HG03175 (cell line): ENCODE measurements around the gene AFF3.

ENCODE experiments used
- ATAC-seq: cut with Tn5 transposase; IDR thresholded peaks from one replicate; pipeline ENCODE4 v1.9.1; 2021; ENCODE audit warnings: mild to moderate bottlenecking, moderate library complexity; ENCODE audit not compliant: unreplicated experiment

The AFF3 gene

GRCh38 chr2:99714349-99714748, 428.0 kb downstream of the AFF3 start:
- no peak for ATAC-seq

GRCh38 chr2:99711144-99711543, 431.2 kb downstream of the AFF3 start:
- ATAC-seq = no peak

DNA sequence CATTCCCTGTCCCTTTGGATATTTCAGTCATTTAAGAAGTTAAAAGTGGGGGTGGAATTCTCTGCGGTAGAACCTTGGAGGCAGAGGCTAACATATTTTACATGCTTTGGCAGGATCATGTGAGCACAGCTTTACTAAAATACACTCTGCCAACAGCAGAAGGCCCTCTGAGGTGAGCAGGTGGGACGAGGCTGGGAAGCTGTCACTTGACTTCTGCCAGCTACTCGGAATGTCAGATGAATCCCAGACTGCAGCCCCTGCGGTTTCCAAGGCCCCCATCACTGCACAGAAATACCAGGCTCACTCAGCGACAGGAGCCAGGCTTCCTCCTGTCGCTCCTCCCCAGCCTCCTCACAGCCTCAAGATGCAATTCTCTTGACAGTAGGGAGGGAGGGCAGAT, 431.7 kb downstream of the AFF3 start:
- no peak for ATAC-seq

DNA sequence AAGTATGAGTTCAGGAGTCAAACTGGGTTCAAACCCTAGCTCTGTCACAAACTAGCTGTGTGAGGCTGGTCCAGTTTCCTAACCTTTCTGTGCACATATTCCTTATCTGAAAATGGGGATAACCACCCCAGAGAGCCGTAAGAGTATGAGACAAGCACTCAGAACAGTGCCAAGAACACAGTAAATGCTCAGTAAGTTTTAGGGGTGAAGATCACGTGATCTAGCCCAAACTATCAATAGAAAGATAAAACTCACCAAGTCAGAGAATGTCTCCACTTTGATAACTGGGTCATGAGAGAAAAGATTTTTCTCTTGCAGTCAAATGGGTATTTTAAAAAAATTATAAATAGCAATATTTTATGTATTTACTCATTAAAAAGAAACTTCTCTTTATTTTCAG, 433.2 kb downstream of the AFF3 start:
- no peak for ATAC-seq

DNA sequence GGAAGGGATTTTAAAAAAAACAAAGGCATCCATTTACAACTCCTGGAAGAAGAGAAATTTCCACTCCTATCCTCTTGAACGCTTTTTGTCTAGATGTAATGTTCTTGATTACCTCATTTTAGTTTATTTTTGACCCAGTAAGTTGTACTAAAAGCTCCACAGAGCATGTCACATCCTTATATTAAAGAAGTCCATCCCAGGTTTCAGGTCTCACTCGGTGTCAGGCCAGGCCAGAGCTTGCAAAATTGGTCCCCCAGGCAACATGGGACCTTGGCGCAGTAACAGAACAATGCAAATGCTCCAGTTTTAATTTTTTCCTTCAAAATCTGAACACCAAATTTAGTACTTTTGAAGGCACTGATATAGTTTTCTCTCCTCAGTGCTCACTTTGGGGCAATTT, 434.2 kb downstream of the AFF3 start:
- no peak for ATAC-seq

DNA sequence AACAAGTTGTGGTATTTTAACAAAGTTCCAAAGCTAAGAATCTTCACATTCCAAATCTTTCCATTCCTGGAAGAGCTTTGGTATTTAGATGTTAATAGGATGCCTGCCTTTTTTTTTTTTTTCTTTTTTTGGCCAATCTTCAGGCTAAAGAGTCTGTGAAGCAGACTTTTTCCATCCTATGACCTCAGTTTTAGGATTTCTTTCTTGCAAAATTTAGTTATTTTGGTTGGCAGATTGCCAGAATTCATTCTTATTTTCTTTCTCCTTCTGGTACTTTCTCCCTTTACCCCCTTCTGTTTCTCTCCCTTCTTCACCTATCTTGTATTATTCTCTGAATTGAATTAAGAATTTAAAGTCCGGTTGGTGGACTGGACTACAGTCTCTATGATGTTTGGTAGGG, 434.8 kb downstream of the AFF3 start:
- no peak for ATAC-seq

- ATAC-seq = no peak
Observed at GRCh38 chr2:99706735-99707134, 435.7 kb downstream of the AFF3 start.

GRCh38 chr2:99701503-99701902, 440.9 kb downstream of the AFF3 start:
- no peak for ATAC-seq

DNA sequence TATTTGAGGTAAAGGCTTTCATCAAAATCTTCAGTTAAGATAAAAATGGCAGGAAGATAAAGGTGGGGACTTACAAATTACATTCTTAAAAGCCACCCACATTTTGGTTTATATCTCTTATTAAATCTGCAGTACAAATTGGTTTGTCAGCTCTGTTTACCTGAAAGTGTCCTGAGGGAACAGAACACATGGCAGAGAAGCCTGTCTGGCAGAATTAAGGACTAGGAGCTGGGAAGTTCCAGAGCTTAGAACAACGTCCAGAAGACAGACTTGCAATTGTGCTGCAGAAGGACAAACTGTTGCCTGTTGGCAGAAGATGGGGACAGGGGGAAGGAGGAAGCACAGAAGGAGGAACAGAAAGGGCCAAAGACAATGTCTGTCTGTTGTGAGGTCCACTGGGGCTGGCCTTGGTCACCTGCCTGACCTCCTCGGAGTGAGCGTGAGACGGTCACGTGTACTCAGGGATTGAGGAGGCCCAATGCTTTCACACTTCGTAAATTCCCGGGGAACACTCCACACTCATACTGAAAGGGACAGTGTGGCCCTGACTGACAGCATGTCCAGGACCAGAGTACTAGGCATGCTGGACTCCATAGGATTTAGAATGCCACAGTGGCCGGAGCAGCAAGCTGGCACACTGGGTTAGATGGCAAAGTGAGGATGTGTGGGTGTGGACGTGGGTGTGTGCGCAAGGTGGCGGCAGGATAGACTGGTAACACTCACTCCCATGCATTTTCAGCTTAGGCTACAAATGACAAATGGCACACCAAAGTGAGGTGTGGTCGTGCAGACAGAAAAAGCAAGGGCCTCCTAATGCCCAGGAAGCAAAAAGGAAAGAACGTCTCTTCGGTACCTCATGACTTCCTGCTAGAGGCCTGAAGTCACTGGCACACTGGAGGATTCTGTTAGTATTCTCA, 441.6 kb downstream of the AFF3 start:
- ATAC-seq = no peak

- ATAC-seq = no peak
Observed at GRCh38 chr2:99698896-99699295, 443.5 kb downstream of the AFF3 start.

DNA sequence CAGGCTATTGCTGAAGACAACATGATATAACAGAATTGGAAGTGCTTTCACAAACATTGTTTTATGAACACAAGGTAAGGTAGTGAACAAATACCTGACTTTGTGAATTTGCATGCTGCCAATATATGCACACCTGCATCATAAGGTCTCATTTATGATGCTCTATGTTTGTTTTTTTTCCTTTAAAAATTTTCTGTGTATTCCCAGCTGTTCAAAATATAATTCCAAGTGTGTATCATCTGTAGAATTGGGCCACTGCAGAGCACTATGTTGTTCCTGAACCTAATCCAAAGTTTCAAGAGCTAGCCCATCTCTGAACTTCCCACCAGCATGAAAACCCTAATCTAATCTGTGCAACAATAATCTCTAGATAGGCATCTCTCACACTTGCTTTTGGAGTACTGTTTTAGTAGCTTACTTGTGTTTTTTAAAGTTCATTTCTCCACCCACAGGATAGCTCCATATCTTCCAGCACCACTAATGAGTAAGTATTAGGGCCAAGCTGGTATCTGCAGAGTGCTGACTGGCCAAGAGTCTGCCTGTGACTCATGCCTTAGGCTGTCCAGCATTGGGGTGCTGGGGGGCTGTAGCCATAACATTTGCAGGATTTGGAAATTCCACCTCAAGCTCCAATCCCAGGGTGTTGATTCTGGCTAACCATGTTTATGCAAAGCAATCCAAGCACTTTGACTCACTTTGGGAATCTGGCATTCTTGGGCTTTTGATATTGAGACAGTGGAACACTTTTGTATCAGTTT, 444.4 kb downstream of the AFF3 start:
- no peak for ATAC-seq

GRCh38 chr2:99695944-99696253, 446.5 kb downstream of the AFF3 start:
- ATAC-seq = no peak

GRCh38 chr2:99695130-99695943, 447.1 kb downstream of the AFF3 start:
- ATAC-seq = no peak

DNA sequence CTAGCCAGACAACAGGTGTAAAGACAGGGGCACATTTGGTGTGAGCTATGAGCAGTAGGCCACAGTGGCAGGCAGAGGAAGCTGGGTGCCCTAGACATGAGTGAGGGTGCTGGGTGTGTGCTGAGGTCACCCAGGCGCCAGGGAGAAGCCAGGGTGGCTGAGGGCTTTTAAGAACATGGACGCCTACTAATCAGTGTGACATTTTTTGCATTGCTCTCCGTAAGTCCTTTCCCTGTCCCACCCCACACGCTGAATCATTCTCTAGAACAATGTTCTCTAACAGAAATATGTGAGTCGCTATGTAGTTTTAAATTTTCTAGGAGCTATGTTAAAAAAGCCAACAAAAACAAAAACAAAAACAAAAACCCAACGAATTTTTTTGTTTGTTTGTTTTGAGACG, 448.1 kb downstream of the AFF3 start:
- ATAC-seq = no peak

GRCh38 chr2:99692785-99693184, 449.6 kb downstream of the AFF3 start:
- no peak for ATAC-seq

- no peak for ATAC-seq
Observed at GRCh38 chr2:99691926-99692325, 450.5 kb downstream of the AFF3 start.

DNA sequence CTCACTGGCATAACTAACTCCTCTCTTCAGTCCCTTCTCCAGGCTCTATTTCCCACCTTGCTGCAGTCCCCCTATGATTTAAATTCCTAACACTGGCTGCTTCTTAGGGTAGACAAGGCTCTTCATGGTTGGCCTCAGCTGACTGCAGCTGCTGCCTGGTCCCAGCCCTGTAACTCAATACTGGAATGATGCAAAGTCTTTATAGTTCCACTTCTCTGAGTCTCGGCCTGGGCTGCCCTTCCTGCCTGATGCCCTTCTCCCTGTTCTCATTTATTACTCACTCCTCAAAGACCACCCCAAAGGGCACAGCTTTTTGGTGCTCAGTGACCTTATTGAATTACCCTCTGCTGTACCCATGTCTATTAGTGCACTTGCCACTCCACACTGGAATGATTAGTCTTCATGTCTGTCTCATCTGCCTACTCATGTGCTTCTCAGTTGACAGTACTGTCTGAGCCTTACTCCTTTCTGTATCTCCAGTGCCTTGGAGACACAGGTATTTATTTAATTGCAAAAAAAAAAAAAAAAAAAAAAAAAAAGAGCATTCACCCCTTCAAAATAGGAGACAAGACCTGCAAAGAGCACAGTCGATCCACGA, 453.1 kb downstream of the AFF3 start:
- no peak for ATAC-seq

- ATAC-seq = no peak
Observed at GRCh38 chr2:99688699-99689098, 453.7 kb downstream of the AFF3 start.

DNA sequence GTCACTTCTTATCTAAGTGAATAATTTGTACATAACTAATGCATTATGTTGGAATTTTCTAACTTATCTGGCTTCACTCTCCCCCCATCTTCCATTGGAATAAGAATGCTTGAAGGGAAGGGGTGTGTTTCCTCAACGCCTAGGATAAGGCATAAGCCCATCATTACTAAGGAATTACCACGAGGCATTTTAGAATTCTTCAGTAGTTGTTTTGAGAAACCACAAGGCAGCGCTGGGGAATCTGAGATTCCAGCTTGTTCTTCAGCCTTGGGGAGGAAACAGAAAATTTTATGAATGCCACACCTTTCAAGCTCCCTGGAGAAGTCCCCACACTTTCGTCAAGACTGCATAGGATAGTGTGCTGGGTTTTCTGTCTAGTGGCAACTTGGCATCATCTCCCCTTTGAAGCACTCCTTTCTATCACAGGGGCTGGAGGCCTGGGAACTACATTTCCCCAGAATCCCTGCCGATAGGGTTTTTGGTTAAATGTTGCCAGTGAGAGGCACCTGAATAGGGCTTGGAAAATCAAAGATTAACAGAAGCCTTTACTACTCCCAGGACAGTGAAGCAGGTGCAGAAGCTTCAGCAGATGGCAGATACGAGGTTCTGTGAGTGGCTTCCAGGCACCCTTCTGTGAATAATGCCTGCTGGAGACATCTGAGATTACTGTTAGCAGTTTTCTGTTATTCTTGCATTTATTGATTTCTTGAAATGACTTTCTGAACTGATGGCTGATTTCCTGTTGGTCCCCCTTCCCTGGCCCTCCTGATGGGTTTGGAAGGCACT, 459.9 kb downstream of the AFF3 start:
- ATAC-seq = no peak

GRCh38 chr2:99680946-99681345, 461.4 kb downstream of the AFF3 start:
- no peak for ATAC-seq
